HCT116 (cell line): Measurements from ENCODE around the gene SCTR. TPM values are rescaled to one million over a fixed set of nuclear protein-coding genes. Genes with fewer than 3 reads are reported as not detected.
A peak's percentile ranks its signal among the peaks of the same experiment; 100 is the strongest.

ENCODE experiments used
- ATAC-seq: fragments of 200-7000 bp; cut with Tn5 transposase; 2 replicates; pipeline ENCODE4 v1.9.1; 2020; ENCODE audit warnings: mild to moderate bottlenecking, moderate library complexity
- BruUV-seq: library from RNA; stranded (reverse); fragments of 400-500 nt; replicated peaks from 2 replicates; lab custom pipeline; 2021; lab: Mats Ljungman, UMichigan
- CTCF ChIA-PET: fragments of 300-600 bp; sonication (Branson Sonifier 250); formaldehyde crosslinking; loops from one replicate; lab custom pipeline; 2021; ENCODE audit warnings: antibody characterized with exemption; lab: Charles Lee
- POLR2A ChIA-PET: fragments of 300-600, 350-600 bp; sonication (Branson Sonifier 250); formaldehyde crosslinking; loops from one replicate; lab custom pipeline; 2021; ENCODE audit warnings: antibody characterized with exemption; lab: Charles Lee
- RAD21 ChIA-PET, 2 experiments: fragments of 300-600 bp; sonication (Branson Sonifier 250); formaldehyde crosslinking; loops; one replicate each; lab custom pipeline; 2023; ENCODE audit warnings: low total read pairs in 2 of 2; ENCODE audit not compliant: uncharacterized antibody in 2 of 2, unreplicated experiment in 2 of 2, low non-redundant PET in 1 of 2; lab: Charles Lee
- DNase-seq: peaks from one replicate; pipeline ENCODE4 v3.0.0-alpha.2; 2010; ENCODE audit warnings: low read depth, low spot score
- H2AFZ ChIP-seq: fragments of 200-600 bp; shearing (Covaris generic), sonication (generic); 2 replicates; pipeline ENCODE4 v1.6.1; 2017; ENCODE audit warnings: low read depth, mixed run types, mixed read lengths, antibody characterized with exemption, low read length; ENCODE audit not compliant: poor library complexity, severe bottlenecking
- H3K27ac ChIP-seq: 2 replicates; pipeline ENCODE4 v1.5.1; 2012; ENCODE audit warnings: low read depth, low read length
- H3K27me3 ChIP-seq: fragments of 200-600 bp; sonication (generic); 2 replicates; pipeline ENCODE4 v1.6.1; 2016; ENCODE audit warnings: mixed run types, low read length, mixed read lengths; ENCODE audit not compliant: insufficient read depth
- H3K36me3 ChIP-seq, 2 experiments: fragments of 200-500 bp in 1 of 2; fragments of 200-600 bp in 1 of 2; sonication (Bioruptor generic) in 1 of 2; sonication (generic) in 1 of 2; 2 replicates each; pipeline versions ENCODE4 v1.5.1 to v1.6.1; 2014 to 2016; ENCODE audit warnings: low read length in 2 of 2, inconsistent platforms in 1 of 2, mixed read lengths in 1 of 2, mixed run types in 1 of 2; ENCODE audit not compliant: insufficient read depth in 2 of 2, control insufficient read depth in 1 of 2
- H3K4me1 ChIP-seq, 2 experiments: fragments of 200-600 bp in 1 of 2; sonication (generic) in 1 of 2; 2 replicates each; pipeline versions ENCODE4 v1.5.1 to v1.6.1; 2012 to 2017; ENCODE audit warnings: low read length in 2 of 2, inconsistent platforms in 1 of 2, mild to moderate bottlenecking in 1 of 2, mixed read lengths in 1 of 2, mixed run types in 1 of 2, moderate library complexity in 1 of 2; ENCODE audit not compliant: insufficient read depth in 2 of 2, control insufficient read depth in 1 of 2
- H3K4me2 ChIP-seq: fragments of 200-600 bp; sonication (generic); 2 replicates; pipeline ENCODE4 v1.6.1; 2017; ENCODE audit warnings: mixed run types, low read length, mixed read lengths
- H3K4me3 ChIP-seq, 2 experiments: fragments of 200-600 bp in 1 of 2; sonication (generic) in 1 of 2; replicated peaks in 1 of 2; 2 replicates each; pipeline ENCODE4 v1.5.1; 2011 to 2016; ENCODE audit warnings: low read length in 2 of 2, control low read depth in 1 of 2, low read depth in 1 of 2, mild to moderate bottlenecking in 1 of 2, mixed read lengths in 1 of 2, mixed run types in 1 of 2
- H3K79me2 ChIP-seq: fragments of 200-600 bp; sonication (generic); 2 replicates; pipeline ENCODE4 v1.6.1; 2017; ENCODE audit warnings: mild to moderate bottlenecking, mixed run types, low read length, moderate library complexity, mixed read lengths; ENCODE audit not compliant: insufficient read depth
- H3K9ac ChIP-seq: fragments of 200-600 bp; sonication (generic); 2 replicates; pipeline ENCODE4 v1.6.1; 2016; ENCODE audit warnings: low read length, mixed read lengths
- H3K9me2 ChIP-seq: fragments of 200-600 bp; sonication (generic), shearing (Covaris generic); 2 replicates; pipeline ENCODE4 v1.6.1; 2017; ENCODE audit warnings: mixed run types, mild to moderate bottlenecking, moderate library complexity; ENCODE audit not compliant: insufficient read depth
- H3K9me3 ChIP-seq, 2 experiments: fragments of 200-500 bp in 1 of 2; fragments of 200-600 bp in 1 of 2; sonication (Bioruptor generic) in 1 of 2; sonication (generic) in 1 of 2; 2 replicates each; pipeline ENCODE4 v1.6.1; 2014 to 2017; ENCODE audit warnings: low read length in 2 of 2, mixed read lengths in 2 of 2, inconsistent platforms in 1 of 2, low read depth in 1 of 2, mild to moderate bottlenecking in 1 of 2, mixed run types in 1 of 2, moderate library complexity in 1 of 2; ENCODE audit not compliant: control insufficient read depth in 1 of 2, insufficient read depth in 1 of 2
- H4K20me1 ChIP-seq: fragments of 200-600 bp; sonication (generic), shearing (Covaris generic); 2 replicates; pipeline ENCODE4 v1.6.1; 2017; ENCODE audit warnings: mixed run types, mild to moderate bottlenecking, moderate library complexity; ENCODE audit not compliant: insufficient read depth
- CBX3 ChIP-seq: IDR thresholded peaks from 2 replicates; pipeline ENCODE4 v1.6.1; 2012; ENCODE audit warnings: low read depth
- CEBPB ChIP-seq: IDR thresholded peaks from 2 replicates; pipeline ENCODE4 v1.6.1; 2012; ENCODE audit warnings: low read depth
- CTCF ChIP-seq, 3 experiments: fragments of 200-600 bp in 1 of 3; sonication (generic) in 1 of 3; IDR thresholded peaks in 2 of 3; conservative IDR thresholded peaks in 1 of 3; 2 replicates each; pipeline ENCODE4 v1.5.1; 2012 to 2017; ENCODE audit warnings: low read depth in 2 of 3, low read length in 2 of 3, antibody characterized with exemption in 1 of 3, borderline replicate concordance in 1 of 3, control low read depth in 1 of 3, mild to moderate bottlenecking in 1 of 3, mixed read lengths in 1 of 3, mixed run types in 1 of 3, moderate library complexity in 1 of 3; ENCODE audit not compliant: insufficient read depth in 1 of 3
- EZH2phosphoT487 ChIP-seq: fragments of 200-600 bp; IDR thresholded peaks from 2 replicates; pipeline ENCODE4 v1.6.1; 2018; ENCODE audit warnings: antibody characterized with exemption, borderline replicate concordance
- JUND ChIP-seq: IDR thresholded peaks from 2 replicates; pipeline ENCODE4 v1.6.1; 2012
- POLR2AphosphoS5 ChIP-seq: IDR thresholded peaks from 2 replicates; pipeline ENCODE4 v1.6.1; 2011; ENCODE audit warnings: mild to moderate bottlenecking, low read depth, low read length, moderate library complexity
- RAD21 ChIP-seq: IDR thresholded peaks from 2 replicates; pipeline ENCODE4 v1.6.1; 2012; ENCODE audit warnings: low read depth, mild to moderate bottlenecking
- SRF ChIP-seq: IDR thresholded peaks from 2 replicates; pipeline ENCODE4 v1.6.1; 2012; ENCODE audit warnings: low read depth
- YY1 ChIP-seq: IDR thresholded peaks from 2 replicates; pipeline ENCODE4 v1.6.1; 2011; ENCODE audit warnings: low read length, low read depth, moderate library complexity, mild to moderate bottlenecking; ENCODE audit not compliant: insufficient replicate concordance; ENCODE audit errors: extremely low read depth
- intact Hi-C: fragments of 100-400 bp; cut with micrococcal nuclease; formaldehyde crosslinking; loops from 2 replicates; pipeline ENCODE4 v1.10.0; 2022
- total RNA-seq: library from RNA; stranded (reverse); gene quantifications from one replicate; pipeline ENCODE4 v1.2.1, GENCODE V29; 2021; ENCODE audit not compliant: unreplicated experiment

The SCTR gene
- total RNA-seq, 1 experiment from 2014 or later, result not detected

GRCh38 chr2:119488245-119489214 lies 35.8 kb downstream of the SCTR start:
- Histone ChIP-seq H3K27ac (no peak overlapping the region), H3K4me2 (no peak overlapping the region), H3K36me3 (no peaks in the 10 kb centered on the region), H2AFZ (no peak overlapping the region), H4K20me1 (no peaks in the 10 kb centered on the region), H3K27me3 (no peaks in the 10 kb centered on the region), H3K4me1 (peaks cover 11 to 12% of the 10 kb centered on the region in 2 experiments), H3K9me3 (no peaks in the 10 kb centered on the region), H3K9me2 (no peaks in the 10 kb centered on the region), H3K9ac (no peak overlapping the region), H3K79me2 (no peaks in the 10 kb centered on the region), H3K4me3 (no peak overlapping the region)
- ChIA-PET CTCF (interaction anchor here (0.9 to 2.5 kb wide), 2 partner anchors 12 kb away, joined by 3 to 10 read pairs; no protein-coding TSS in a partner anchor), RAD21 (no interaction called here), POLR2A (no interaction called here)
- TF ChIP-seq RAD21, result 0 out of 2 replicates have a peak, but pooled peaks have one; percentile 8
- TF ChIP-seq CTCF (IDR thresholded peaks at IDR 0.05 in 2 of 3, conservative IDR thresholded peaks at IDR 0.05 in 1 of 3; ENCODE audit: borderline replicate concordance in 1 of 3, insufficient read depth in 1 of 3, low read depth in 2 of 3, low read length in 2 of 3), result peak; percentile 12 to 30 (median 21); a peak in 3 of 6 replicates
- no peak for TF ChIP-seq SRF
- TF ChIP-seq POLR2AphosphoS5, result no peak
- TF ChIP-seq CBX3, result no peak
- TF ChIP-seq EZH2phosphoT487, result no peak
- no peak for TF ChIP-seq JUND
- no peak for TF ChIP-seq YY1
- TF ChIP-seq CEBPB, result no peak
- no TSS peak for BruUV-seq
- intact Hi-C loops, result no loop called here
- DNase-seq (no peak), ATAC-seq (peak; percentile 63; the same call in 1 of the 2 replicates)
